GM19438 (cell line): ENCODE measurements around the gene SYCP2.

Experiments used
- ATAC-seq: cut with Tn5 transposase; IDR thresholded peaks from one replicate; pipeline ENCODE4 v1.9.1; 2021; ENCODE audit warnings: low read depth; ENCODE audit not compliant: unreplicated experiment

Gene SYCP2

GRCh38 chr20:59839400-59839799 is 94.0 kb downstream of the SYCP2 start:
- no peak for ATAC-seq

GRCh38 chr20:59837623-59838394 is 95.6 kb downstream of the SYCP2 start:
- no peak for ATAC-seq

- ATAC-seq = no peak
Measured at GRCh38 chr20:59836767-59837166, 96.7 kb downstream of the SYCP2 start.

GRCh38 chr20:59835448-59836395 is 97.7 kb downstream of the SYCP2 start:
- no peak for ATAC-seq

GRCh38 chr20:59835057-59835447 is 98.4 kb downstream of the SYCP2 start:
- ATAC-seq = no peak

GRCh38 chr20:59832406-59833363 is 100.8 kb downstream of the SYCP2 start:
- ATAC-seq = no peak

GRCh38 chr20:59831916-59832270 is 101.5 kb downstream of the SYCP2 start:
- ATAC-seq = no peak

- ATAC-seq = no peak
Measured at GRCh38 chr20:59831024-59831915, 102.2 kb downstream of the SYCP2 start.

- no peak for ATAC-seq
Measured at GRCh38 chr20:59830665-59831023, 102.8 kb downstream of the SYCP2 start.

- ATAC-seq = no peak
Measured at GRCh38 chr20:59829786-59830664, 103.4 kb downstream of the SYCP2 start.

- ATAC-seq = no peak
Measured at GRCh38 chr20:59829054-59829785, 104.2 kb downstream of the SYCP2 start.

- no peak for ATAC-seq
Measured at GRCh38 chr20:59828125-59829053, 105.0 kb downstream of the SYCP2 start.

- ATAC-seq = no peak
Measured at GRCh38 chr20:59827138-59828056, 106.0 kb downstream of the SYCP2 start.

- no peak for ATAC-seq
Measured at GRCh38 chr20:59825944-59826759, 107.3 kb downstream of the SYCP2 start.

- ATAC-seq = no peak
Measured at GRCh38 chr20:59825563-59825920, 107.9 kb downstream of the SYCP2 start.
